CD4-positive, alpha-beta T cell treated with Interleukin-21 for 1 hour (primary cell): ENCODE data around the gene HOXB3.
"Not testable (repeated sequence)": the region's sequence is repeated elsewhere in the genome, so short reads cannot be mapped to it uniquely, and the experiment has no call there.

Experiments used
- DNase-seq: peaks from one replicate; pipeline ENCODE4 v3.0.0-alpha.2; 2020

HOXB3 gene

DNA sequence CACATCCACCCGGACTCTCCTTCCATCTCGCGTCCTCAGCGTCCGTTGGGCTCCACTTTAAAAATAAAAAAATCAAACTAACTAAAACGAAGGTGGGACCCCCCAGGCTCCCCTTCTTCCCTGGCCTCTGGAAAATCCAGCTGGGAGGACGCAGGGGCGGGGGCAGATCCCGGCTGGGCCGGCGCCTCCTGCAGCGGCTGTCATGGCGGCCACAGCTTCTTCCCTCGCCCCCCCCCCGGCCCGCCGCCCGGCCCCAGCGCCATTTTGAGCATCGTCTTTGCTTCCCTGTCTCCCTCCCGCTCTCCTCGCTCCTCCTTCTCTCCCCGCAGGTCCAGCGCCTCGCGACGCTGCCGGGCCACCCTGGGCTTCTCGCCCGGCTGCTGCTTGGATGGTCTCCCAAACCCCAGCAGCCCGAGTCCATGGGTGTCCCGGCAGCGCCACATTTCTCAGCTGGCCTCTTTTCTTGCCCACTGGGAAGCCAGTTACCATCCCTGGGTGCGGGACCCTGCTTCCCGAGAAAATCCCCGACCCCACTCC is 48.4 kb downstream of the HOXB3 start:
- DNase-seq = peak; percentile 39

DNA sequence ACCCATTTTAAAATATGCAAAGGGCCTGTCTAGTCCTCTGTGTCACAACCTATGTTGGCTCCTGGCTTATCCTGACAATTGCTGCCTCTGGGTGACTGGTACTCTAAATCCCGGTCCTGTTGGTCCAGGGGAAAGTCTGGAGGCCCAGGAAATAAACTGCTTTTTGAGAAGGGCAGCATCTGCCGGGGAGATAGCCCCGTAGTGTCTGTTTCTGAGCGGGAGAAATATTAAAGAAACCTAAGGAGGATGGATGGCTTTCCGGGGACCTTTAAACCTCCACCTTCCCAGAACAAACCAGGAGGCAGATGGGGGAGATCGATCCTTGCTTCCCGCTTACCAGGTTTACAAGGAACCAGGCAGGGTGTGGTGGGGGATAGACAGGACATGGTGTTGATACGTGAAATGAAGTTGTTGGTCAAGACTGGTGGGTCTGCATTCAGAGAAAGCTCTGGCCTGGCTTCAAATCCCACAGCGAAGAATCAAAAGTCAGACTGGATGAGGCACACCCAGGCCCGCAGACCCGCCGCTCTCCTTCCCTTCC is 48.9 kb downstream of the HOXB3 start:
- no peak for DNase-seq

DNA sequence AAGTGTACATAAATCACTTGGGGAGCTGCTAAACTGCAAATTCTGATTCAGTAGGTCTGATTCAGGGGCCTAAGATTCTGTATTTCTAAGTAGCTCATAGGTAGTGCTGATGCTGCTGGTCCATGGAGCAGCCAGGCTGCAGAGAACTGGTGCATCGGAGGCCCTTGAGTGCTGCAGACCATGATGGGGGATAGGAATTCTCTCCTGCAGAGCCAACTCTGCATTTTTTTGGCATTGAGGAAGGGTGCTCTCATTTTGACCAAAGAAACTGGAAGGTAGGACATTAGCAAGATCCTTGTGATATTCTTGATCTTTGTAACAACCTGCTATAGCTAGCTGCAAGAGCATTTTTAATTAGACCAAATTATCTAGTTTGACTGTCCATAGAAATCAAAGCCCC is 49.8 kb downstream of the HOXB3 start:
- no peak for DNase-seq

DNA sequence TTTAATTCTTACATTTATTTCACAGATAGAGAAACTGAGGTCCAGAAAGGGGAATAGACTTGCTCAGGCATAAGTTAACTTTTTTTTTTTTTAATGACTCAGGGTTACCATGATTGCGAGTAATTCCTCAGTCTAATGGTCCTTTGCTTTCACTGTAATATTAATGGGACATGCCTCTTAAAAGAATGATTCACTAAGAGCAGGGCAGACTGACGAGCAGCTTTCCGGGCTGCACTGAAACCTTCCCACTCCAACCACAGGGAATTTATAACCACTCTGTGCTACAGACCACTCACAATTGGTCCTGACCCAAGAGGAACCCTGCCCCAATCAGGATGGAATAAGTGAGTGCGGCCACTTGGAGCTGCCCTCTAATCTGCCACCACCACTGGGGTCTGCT is 50.9 kb downstream of the HOXB3 start:
- no peak for DNase-seq

DNA sequence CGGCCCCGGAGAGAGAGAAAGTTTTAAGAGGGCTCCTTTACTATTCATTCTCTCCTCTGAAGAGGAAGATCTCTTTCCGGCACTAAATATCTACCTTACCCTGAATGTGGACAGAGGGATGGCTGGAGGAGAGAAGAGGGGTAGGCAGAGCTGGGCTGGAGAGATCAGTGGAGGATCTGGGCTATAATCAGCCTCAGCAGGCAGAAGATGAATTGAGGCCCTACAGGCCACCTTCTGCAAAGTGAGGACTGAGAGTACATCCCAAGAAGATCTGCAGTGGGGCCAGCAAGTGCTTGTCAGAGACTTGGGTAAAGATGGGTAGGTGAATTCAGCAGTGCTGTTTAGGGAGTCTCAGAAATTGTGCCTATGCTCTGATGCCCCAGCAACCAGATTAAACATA is 52.7 kb downstream of the HOXB3 start:
- no peak for DNase-seq

DNA sequence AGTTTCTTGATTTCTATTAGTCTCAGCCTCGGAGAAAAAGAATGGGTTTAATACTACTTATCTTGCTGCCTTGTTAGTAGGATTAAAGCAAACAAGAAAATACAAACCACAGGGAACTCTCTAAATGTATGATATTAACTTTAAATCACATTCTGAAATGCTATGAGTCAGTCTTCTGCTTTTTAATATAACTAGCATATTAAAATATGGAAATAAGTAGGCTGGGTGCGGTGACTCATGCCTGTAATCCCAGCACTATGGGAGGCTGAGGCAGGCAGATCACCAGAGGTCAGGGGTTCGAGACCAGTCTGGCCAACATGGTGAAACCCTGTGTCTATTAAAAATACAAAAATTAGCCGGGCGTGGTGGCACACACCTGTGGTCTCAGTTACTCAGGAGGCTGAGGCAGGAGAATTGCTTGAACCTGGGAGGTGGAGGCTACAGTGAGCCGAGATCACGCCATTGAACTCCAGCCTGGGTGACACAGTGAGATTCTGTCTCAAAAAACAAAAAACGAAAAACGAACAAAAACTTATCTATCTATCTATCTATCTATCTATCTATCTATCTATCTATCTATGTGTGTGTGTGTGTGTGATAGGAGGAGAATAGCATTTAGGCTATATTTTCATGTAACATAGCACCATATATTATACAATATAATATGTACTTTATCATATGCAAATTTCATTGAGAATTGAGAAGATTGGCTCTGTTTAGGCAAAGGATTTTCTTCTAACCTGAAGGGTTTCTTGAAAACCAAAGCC is 54.1 kb downstream of the HOXB3 start:
- DNase-seq = not testable (repeated sequence)

DNA sequence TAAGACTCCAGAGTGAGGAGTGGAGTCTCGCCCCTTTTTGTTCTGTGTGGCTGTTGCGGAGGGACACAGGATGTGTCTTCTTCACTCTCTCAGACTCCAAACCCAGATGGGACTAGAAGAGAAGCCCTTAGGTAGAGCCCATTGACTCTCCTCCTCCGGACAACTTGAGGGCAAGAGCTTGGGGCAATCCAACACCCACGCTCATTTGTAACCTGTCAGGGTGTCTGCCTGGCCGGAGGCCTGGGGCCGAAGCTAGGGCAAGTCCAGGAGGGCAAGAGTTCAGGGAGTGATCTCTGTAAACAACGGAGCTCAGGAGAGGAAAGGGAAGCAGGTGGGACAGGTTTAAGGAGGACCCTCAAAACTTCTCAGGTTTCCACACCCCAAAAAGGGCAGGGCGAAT is 57.8 kb downstream of the HOXB3 start:
- DNase-seq = no peak

DNA sequence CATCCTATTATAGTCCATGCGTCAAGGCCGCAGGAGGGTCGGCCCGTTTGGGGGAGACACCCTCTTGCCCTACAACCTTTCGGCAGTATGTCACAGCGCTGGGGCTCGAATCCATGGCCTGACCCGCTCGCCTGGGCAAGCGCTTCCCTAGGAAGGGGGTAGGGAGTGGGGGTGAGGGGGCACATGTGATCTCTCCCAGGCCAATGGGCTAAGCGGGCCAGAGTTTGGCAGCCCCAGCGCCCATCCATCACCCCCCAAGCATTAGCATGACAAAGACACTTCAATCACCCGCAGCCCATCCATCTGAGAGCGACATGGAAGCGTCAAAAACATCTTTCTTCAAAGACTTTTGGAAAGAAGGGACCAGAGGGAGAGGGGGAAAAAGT is 59.2 kb downstream of the HOXB3 start, which contains the start of gene HOXB1:
Gene HOXB1, minus strand, starts transcription at position 125 of the 386 bp plus-strand sequence. Its CDS starts 107 bp downstream, at position 18.
- no peak for DNase-seq

DNA sequence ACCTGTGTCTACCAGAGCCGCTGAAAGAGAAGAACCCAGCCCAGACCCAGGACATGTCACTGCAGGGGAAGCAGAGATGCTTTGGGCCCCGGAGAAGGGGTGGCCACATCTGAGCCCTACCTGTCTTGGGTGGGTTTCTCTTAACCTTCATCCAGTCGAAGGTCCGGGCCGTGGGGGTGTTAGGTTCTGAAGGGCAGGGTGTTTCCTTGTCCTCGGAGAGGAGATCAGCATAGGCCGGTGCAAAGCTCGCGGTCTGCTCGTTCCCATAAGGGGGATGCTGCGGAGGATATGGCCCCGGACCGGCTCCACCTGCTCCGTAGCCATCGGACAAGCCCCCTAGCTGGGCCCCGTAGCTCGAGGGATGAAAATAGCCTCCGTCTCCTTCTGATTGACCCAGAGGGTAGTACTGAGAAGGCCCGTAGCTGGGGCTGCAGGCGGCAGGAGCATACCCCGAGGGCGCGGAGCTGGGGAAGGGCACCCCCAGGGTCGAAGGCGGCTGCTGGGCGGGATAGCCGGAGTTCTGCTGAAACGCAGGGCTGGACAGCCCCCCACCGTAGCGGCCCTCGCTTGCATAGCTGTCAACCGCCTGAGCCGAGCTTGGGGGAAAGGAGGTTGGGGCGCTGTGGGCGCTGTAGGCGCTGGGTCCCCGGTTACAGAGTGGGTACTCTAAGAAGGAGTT is 59.7 kb downstream of the HOXB3 start:
- DNase-seq = no peak

DNA sequence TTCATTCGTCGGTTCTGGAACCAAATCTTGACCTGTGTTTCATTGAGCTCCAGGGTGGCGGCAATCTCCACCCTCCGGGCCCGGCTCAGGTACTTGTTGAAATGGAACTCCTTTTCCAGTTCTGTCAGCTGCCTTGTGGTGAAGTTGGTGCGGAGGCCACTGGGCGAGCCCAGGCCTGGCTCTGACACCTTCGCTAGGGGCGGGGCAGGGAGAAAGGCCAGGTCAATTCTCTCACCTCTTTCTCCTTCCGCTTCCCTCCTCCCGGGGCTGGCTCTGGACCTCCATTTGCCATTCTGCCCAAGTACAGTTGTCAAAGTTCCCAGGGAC is 60.4 kb downstream of the HOXB3 start:
- no peak for DNase-seq

DNA sequence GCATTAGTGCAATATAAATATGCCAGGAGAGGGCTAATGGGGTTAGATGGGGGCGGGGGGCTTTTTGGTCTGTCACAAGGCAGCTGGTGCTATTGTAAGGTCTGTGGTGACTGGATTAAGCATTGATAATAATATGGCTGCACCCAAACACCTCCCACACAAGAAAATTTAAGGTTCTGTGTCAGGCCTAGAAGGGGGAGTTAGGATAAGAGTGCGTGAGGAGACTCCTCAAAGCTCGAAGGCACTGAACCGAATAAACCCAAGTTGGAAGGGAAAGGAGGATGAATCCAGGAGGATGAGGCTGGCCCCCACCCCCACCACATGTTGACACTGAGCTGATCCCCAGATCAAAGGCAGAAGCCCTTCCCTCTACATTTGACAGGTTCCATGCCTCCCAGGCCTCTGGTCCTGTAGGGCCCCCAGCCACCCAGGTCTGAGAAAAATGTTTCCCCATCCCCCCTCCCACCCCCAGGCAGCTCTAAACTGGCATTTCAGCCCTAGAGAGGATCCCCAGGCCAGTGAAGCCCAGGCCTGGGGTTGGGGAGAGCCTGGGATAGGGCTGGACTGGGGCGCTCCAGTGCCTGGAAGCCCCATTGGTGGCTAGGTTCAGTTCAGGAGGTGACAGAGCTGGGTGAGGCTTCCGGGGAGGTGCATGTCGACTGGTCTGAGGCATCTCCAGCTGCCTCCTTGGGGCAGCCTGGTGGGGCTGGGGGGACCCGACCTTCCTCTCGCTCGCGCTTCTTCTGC is 60.9 kb downstream of the HOXB3 start:
- DNase-seq = no peak

DNA sequence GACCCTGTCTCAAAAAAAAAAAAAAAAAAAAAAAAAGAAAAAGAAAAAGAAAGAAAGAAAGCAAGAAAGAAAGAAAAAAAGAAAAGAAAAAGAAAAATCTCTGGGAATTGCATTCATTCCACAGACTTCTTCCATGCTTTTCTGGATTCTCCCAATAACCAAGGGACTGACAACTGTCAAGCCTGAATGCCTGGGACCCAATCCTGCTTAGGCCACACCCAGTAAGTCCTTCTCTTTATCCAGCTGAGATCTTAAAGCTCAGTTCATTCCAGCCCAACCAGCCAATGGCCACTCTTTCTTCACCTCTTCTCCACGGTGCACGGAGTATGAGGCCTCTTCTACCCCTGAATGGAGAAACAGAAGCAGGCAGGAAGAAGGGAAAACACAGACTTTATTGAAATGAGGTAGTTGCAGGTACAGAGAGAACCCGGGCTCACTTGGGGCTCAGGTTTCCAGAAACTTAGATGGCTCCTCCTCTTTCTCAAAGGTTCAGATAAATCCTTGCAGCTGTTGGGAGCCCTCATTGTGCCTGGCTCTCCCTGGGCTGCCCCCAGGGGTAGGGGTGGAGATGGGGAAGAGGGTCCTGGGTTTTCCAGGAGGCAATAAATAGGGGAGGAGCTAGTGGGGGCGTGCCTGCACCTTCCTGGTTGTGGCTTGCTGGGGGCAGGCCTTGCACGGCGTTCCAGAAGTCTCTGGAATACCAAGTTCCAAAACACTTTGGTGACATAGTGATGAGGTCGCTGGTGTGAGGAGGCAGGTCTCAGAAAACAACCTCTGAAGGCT is 61.7 kb downstream of the HOXB3 start:
- DNase-seq = no peak

DNA sequence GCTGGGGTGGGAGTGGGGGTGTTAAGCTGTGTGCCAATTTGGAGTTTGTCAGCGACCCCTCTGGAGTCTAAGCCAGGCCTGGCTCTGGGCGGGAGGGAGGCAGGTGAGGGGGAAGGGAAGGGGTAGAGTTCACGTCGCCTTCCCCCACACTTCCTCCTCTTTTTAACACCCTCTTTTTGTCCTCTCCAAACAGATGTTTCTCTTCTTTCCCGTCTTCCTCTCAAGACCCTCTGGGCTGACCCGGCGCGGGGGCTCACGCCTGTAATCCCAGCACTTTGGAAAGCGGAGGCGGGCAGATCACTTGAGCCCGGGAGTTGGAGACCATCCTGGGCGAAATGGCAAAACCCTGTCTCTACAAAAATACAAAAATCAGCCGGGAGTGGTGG is 62.5 kb downstream of the HOXB3 start:
- DNase-seq = no peak

DNA sequence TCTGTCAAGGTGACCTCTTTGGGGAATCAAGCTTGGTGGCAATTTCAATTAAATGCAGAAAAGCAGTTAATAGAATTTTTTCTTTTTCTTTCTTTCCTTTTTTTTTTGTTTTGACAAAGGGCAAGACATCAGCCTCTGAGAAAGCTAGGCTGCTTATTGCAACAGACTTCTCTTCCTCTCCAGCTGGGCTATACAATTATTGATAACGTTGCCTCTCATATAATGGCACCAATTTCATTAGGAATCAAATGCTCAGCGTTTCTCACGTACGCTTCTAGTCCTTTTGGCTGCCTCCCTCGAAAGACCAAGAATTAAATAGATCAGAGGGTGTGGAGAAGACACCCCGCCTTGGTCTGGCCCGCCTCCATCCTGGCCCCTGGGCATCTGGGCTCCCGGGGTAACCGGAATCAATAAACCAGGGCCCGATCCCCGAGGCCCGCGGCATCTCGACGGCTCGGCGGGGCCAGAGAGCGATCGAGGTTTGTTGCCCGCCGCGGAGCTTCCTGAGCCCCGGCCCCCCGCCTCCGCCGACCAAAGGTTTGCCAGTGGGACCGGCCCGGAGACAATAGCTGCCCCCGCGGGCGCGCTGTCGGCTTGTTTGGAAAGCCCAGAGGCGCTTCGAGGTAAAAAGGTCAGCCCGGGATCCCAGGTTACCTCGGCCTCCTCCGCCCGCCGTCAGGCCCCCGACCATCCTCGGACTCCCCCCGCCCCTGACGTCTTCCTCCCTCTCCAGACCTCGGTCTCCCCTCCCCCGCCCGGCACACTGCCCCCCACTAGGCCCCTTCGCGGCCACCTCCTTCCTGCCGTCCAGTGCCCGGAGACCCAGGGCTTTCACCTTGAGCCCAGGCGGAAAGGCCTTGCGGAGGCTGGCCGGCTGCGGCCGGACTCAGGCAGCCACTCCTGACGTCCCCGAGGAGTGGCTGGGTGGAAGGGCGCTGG is 63.2 kb downstream of the HOXB3 start:
- no peak for DNase-seq

DNA sequence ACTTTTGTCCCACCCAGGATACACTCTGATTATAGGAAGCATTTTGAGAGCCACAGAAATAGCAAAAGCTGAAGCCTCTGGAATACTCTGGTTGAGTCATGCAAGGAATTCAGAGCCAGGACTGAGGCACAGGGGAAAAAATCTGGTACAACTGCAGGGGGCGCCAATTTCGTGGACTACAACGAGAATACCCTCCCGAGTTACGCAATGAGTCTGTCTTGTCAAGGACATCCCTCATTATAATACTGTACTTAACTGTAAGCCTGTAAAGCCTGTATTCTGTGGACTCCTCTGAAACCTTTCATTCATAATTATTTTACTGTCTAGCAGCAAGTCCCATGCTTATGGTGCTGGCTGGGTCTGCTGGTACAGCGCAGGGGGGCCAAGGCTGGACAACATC is 67.0 kb downstream of the HOXB3 start:
- no peak for DNase-seq

DNA sequence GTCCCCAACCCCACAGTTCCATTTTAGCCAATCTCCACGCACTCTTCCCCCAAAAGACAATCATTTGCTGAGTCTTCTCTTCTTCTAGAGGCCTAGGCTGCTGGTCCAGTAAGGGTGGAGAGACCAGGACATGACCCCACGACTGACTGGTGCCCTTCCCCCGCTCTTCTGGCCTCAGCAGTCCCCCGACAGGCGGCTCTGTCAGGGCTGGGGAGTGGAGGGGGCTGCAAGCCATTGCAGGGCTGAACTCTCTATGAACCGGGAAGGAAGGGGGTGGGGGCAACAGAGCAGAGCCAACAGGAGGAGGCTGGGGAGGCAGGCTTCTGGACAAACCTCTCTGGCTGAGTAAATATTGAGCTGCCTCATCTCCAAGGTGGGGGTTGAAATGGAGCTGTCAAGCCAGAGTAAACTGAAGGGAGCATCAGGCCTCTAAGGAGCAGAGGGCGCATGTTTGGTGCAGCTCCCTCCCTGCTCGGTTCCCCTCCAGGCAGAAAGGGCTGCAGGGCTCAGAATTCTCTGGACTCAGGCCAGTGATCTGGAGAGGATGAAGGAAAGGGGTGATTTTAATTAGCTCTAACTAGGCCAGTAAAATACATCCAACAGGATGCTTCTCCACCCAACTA is 67.9 kb downstream of the HOXB3 start:
- DNase-seq = no peak

DNA sequence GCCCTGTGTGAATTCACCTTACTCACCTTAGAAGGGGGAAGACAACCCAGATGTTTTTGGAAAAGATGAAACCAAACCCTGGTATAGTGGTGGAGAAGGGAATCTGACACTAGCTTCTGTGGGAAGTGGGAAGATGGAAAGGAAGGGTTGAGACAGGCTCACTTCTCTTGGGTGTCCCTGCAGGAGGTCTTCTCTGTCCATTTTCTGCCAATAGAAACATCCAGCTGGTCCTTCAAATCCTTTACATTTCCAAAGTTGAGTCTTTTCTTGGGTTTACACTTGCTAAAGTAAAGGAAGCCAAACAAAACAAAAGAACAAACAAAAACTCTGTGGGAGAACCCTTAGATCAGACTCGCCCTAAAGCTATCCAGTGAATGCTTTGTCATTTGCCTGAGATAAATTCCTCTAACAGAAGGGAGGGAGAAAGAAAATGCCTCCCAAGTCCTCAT is 69.4 kb downstream of the HOXB3 start:
- DNase-seq = no peak

DNA sequence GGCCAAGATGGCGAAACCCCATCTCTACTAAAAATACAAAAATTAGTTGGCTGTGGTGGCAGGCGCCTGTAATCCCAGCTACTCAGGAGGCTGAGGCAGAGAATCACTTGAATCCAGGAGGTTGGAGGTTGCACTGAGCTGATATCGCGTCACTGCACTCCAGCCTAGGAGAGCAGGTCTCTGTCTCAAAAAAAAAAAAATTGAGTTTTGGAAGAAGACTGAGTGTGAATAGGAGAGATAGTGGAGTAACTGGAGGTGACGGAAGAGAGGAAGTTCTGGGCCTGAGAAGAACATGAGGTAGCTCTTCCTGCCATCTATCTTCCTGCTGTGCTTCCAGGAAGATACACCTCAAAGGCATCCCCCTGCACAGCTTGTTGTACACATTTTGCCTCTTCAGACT is 70.6 kb downstream of the HOXB3 start:
- no peak for DNase-seq

DNA sequence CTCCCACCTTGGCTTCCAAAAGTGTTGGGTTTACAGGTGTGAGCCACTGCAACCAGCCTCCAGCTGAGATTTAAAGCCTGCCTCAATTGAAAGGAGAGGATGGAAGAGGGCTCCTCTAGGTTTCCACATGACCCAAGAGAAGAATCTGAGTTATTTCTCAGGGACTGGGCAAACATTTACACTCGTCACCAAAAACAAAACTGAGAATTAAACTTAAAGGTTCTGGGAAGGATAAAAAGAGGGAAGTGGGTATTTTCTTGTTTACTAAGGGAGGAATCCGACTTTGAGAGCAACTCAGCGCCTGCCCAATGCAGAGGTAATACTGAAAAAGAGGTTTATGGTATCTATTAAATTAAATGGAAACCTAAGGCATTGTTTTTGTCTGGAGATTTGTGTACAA is 72.6 kb downstream of the HOXB3 start:
- no peak for DNase-seq

DNA sequence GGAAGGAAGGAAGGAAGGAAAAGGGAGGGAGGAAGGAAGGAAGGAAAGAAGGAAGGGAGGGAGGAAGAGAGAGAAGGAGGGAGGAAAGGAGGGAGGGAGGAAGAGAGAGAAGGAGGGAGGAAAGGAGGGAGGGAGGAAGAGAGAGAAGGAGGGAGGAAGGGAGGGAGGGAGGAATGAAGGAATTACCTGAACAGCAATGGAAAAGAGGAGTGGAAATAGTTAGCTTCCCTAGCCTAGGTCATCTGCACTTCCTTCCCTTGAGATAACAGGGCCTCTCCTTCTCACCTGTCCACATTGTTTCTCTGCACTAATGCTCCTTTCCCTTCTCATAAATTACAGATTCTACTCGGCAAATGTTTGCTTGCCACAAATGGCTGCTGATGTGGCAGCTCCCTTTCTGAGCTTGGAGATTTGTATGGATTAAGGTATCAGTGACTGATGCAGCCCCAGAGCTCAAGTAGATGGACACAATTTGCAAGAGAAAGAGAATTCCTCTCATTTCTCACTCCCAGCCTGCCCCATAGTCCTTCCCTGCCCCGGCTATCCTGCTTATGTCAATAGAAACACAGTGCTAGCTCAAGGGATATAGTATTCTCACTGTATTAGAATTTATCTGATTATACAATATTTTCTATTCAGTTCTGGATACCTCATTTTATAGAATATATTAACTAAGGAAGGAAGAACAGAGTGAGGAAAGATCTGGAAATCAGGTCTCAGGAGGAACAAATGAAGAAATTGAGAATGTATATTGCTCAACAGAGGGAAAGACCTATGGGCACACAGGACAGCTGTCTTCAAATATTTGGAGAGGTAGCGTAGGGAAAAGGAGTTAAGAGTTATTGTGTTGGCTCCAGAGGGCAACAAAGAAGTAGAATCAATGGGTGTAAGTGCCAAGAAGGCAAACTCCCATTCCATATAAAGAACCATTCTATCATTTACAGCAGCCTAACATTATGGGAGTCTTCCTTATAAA is 73.8 kb downstream of the HOXB3 start:
- no peak for DNase-seq
